Upper lobe of left lung (tissue), 4 donors: ENCODE data around the gene NLRP11.

Experiments used
- POLR2A ChIP-seq, 4 donors: fragments of 450-650 bp; IDR thresholded peaks; one replicate each; pipeline ENCODE4 v1.5.1; 2016 to 2017; ENCODE audit warnings: antibody characterized with exemption in 4 of 4, mild to moderate bottlenecking in 2 of 4
- POLR2AphosphoS5 ChIP-seq, 2 donors: sonication (generic); formaldehyde crosslinking; IDR thresholded peaks; one replicate each; pipeline ENCODE4 v1.5.1; 2017; ENCODE audit warnings: antibody characterized with exemption in 2 of 2

DNA sequence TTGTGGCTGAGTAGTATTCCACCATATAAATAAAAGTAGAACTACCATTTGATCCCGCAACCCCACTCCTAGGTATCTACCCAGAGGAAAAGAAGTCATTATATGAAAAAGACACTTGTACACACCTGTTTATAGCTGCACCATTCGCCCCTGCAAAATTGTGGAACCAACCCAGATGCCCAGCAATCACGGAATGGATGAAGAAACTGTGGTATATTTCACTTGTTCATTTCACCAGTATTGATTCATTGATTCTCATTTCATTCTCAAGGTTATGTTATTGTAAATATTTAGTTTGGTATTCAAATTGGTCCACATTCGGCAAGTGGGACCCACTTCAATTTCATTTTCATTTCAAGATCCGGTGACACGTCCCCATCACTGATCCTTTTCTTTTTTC lies 81.1 kb downstream of the NLRP11 start:
- no peak for TF ChIP-seq POLR2AphosphoS5 (IDR thresholded peaks at IDR 0.05)
- no peak for TF ChIP-seq POLR2A (IDR thresholded peaks at IDR 0.05)
